GM19240 (cell line): ENCODE measurements around the gene GOLGA1.
A peak's percentile ranks its signal among the peaks of the same experiment; 100 is the strongest.
"Not testable (repeated sequence)": the region's sequence is repeated elsewhere in the genome, so short reads cannot be mapped to it uniquely, and the experiment has no call there.

Source experiments
- DNase-seq: peaks from one replicate; pipeline ENCODE4 v3.0.0; 2011; ENCODE audit warnings: low spot score; ENCODE audit not compliant: insufficient read length

Gene GOLGA1

GRCh38 chr9:124858330-124859046 lies 82.4 kb downstream of the GOLGA1 start:
- no peak for DNase-seq

DNA sequence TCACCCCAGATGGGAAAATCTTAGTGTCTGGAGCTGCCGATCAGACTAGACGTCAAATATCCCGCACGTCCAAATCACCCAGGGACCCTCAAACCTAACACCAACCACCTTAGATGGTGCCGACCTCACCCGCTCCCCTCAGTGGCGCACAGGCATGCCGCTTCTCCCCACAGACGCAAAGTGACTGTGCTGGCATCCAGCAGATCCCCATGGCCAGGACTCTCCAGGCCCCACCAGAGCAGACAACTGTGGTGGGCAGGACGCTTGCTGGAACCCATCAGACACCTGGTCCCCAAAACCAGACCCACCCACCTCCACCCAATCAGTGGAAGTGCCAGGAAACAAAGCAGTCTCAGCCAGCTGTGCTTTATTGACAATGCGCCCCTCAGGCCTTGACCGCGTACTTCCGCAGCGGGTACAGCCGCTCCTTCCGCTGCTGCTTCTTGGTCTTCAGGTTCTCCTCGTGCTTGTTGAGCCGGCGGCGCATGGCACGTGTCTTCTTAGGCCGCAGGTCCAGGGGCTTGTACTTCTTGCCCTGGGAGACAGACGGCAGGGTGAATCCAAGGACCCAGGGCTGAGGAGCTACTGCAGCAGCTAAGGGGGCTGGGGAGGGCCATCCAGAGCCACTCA lies 83.2 kb downstream of the GOLGA1 start:
- no peak for DNase-seq

DNA sequence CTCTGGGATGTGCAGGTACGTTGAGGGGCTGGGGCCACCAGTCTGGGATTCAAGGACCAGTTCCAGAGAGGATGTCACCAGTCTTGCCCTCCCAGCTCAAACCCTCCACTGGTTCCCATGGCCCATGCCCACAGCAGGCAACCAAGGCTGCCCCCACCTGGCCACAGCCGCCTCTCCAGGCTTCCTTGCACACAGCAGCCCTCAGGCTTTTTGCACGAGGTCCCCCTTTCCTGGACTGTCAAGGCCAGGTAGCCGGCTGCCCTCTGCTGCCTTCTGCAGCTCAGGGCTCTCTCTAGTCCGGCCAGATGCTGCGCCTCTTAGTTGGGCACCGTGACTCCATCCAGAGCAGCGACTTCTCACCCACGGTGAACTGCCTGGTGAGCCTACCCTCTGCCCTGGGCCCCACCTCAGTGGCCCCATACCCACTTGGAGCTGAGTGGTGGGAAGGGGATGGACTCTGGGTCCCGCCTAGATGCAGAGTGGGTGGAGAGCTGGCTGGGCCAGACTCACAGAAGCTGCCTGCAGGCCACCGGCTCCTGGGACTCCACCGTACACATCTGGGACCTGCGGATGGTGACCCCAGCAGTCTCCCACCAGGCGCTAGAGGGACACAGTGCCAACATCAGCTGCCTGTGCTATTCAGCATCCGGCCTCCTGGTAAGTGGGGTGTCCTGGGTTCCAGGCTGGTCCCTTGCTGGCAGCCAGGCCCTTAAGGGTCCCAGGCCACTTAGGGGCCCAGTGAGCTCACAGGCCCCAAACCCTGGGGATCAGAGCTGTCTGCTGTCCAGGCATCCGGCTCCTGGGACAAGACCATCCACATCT lies 84.7 kb downstream of the GOLGA1 start:
- DNase-seq, result no peak

DNA sequence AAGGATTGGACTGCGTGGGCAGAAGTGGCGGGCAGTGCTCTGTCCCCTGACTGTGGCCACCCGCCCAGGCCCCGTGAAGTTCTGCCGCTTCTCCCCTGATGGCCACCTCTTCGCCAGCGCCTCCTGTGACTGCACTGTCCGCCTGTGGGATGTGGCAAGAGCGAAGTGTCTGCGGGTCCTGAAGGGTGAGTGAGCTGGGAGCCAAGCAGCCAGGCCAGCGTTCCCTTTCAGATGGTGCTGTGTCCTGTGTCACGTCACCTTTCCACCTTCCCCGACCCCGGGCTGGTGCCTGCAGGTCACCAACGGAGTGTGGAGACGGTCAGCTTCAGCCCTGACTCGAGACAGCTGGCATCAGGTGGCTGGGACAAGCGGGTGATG lies 85.3 kb downstream of the GOLGA1 start:
- DNase-seq, result no peak

GRCh38 chr9:124854822-124855221 lies 86.1 kb downstream of the GOLGA1 start:
- DNase-seq, result no peak

- DNase-seq, result no peak
These were observed 86.7 kb downstream of the GOLGA1 start for GRCh38 chr9:124854161-124854560.

DNA sequence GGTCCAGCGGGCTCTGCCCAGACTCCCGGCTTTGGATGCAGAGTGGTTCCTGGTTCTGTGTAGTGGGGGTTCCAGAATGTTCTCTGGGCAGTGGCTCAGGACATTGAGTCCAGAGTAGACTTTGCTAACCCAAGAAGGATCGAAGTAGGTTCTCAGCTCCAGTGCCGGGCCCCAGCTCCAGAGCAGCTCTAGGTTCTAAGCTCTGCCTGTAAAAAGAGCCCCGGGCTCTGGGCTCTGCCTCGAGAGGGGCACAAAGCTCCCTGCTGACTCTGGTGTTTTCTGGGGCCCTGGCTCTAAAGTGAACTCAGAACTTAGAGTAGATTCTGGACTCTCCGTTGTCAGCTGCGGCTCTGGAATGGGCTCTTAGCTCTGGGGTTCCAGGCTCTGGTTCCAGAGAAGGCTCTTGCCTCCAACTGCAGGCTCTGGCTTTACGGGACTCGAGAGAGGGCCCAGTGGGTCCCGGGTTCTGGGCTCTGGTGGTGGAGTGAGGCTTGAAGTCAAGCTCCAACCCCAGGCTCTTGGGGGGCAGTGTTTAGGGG lies 87.2 kb downstream of the GOLGA1 start:
- no peak for DNase-seq

GRCh38 chr9:124852829-124853531 lies 87.9 kb downstream of the GOLGA1 start, which contains the start of gene WDR38:
TSS of gene WDR38 (plus strand) at chr9:124853460. CDS start at chr9:124853532, 72 bp downstream.
- DNase-seq, result peak; percentile 64

DNA sequence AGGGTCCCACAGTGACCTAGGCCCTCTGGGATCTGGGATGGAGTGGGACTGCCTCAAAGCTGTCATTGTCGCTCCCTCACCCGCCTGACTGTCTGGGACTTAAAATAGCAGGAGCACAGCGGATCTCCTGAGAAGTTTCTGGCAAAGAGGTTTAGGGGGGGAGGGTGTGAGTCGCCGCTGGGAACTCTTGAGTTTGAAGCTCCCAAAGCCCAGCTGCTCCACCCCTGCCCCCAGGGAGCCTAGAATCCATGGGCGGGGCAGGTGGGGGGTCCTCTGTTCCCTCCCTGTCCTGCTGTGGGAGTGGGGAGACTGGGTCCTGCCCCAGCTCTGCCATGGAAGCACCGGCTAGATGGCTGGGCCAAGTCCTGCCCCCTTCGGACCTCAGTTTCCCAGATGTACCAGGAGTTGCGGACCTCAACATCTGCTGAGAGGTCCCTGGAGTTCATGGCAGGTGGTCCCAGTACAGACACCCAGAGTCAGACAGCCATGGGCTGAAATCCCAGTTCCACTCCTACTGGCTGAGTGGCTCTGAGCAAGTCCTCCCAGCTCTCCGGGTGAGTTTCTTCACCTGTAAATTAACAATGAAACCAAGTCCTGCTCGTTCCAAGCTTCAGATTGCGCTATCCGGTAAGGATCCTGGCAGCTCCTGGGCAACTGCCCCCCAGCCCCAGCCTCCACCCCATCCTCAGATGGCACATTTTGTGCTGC lies 88.6 kb downstream of the GOLGA1 start:
- no peak for DNase-seq

- no peak for DNase-seq
These were observed 91.1 kb downstream of the GOLGA1 start for GRCh38 chr9:124849801-124850200.

DNA sequence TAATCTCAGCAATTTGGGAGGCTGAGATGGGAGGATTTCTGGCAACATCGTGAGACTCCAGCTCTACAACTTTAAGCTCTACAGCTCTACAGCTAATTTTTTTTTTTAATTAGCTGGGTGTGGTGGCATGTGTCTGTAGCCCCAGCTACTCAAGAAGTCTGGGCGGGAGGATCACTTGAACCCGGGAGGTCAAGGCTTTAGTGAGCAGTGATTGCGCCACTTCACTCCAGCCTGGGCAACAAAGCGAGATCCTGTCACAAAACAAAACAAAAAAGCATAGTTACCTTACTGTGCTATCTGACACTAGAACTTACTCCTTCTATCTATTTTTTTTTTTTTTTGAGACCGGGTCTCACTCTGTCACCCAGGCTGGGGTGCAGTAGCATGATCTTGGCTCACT lies 93.9 kb downstream of the GOLGA1 start:
- no peak for DNase-seq

DNA sequence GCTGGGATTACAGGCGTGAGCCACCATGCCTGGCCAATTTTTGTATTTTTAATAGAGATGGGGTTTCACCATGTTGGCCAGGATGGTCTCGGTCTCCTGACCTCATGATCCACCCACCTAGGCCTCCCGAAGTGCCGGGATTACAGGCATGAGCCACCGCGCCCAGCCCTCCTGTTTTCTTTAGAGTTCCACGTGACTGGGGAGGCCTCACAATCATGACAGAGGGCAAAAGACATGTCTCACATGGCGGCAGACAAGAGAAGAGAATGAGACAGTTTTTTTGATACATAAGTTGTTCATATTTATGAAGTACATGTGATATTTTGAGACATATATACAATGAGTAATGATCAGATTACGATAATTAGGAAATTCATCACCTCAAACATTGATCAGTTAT lies 94.4 kb downstream of the GOLGA1 start:
- not testable (repeated sequence) for DNase-seq

DNA sequence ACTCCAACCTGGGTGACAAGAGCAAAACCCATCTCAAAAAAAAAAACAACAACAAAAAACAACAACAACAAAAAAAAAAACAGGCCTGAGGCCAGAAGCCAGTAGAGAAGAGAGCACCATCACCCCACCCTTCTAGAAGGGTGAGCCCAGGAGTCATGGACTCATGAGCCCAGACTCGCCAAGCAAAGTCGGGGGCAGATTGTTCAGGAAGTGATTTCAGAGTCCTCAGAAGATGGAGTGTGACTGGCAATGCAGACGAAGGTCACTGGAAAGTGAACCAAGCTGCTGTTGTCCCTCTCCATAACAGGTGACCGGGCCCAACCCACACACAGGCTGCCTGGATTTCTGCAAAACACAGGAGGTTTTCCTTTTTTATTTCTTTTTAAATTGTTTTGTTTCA lies 96.6 kb downstream of the GOLGA1 start:
- no peak for DNase-seq

DNA sequence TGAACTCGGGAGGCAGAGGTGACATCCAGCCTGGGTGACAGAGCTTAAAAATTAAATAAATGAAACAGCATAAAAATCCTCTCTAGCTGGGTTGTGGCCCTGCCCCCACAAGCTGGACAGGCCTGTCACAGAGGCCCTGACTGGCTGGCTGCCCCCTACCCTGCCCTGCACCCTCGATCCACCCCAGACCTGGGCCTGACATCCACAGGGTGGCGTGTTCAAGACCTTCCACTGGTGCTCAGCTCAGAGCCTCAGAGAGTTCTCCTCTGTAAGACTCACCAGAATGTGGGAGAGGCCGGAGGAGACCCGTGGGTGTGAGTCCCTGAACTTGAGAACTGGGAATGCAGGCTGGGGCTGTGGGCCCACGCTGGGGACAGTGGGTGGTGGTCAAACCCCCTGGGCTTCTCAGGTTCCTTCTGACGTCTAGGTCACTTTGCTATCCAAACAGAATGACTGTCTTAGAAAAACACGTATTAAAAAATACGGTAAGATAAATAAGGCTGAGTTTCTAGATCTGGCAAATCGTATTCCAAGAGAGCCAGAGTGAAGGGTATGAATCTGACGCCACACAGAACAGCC lies 97.3 kb downstream of the GOLGA1 start:
- no peak for DNase-seq

DNA sequence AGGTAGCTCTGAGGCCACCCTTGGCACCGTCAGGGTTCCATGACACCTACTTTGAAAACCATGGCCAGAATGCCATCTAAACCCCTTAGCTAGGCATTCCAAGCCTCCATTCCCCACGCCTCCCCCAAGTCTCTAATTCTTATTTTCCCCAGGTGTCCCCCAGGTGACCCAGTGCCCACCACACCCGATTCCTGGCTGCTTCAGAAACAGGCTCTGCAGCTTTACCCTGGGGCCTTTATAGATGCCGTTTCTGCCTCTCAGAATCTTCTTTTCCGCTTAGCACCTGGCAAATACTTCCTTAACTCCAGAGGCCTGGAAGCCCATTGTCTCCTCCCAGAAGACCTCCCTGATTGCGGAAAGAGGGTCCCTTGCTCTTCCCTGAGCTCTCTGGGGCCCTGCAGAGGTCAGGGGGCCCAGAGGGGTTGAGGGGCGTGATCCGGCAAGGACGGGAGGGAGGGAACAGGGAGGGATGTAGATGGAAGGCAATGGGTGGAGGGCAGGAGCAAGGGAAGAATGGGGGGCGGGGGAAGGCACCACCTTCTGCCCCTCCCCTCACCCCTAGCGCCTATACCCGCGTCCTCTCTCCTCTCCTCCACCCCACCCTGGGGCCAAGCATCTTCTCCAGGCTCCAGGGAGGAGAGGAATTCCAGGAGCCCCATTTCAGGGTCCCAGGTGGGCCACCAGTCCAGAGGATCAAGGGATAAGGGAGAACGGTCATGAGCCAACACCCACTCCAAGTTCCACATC lies 99.6 kb downstream of the GOLGA1 start:
- DNase-seq, result no peak

DNA sequence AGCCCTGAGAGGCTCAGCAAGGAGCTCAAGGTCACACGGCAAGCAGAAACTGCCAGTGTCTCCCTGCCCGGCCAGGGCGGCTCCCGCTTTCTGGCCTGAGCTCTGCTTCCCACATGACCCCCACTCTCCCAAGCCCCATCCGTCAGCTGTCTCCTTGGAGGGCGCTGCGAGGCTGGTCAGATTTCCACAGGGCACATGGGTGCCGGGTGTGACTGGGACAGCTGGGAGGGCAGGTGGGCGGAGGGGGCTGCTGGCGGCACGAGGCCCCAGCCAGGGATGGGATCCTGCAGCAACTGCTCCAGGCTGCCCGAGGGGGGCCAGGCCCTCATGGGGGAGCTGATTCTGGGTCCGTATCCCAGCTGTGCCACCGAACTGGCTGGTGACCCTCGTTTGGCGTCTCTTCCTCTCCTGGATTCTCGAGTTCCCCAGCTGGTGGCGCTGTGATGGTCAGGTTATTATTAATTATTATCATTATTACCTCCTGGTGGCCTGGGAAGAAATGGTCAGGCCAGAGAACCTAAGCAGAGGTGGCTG lies 100.5 kb downstream of the GOLGA1 start:
- no peak for DNase-seq

DNA sequence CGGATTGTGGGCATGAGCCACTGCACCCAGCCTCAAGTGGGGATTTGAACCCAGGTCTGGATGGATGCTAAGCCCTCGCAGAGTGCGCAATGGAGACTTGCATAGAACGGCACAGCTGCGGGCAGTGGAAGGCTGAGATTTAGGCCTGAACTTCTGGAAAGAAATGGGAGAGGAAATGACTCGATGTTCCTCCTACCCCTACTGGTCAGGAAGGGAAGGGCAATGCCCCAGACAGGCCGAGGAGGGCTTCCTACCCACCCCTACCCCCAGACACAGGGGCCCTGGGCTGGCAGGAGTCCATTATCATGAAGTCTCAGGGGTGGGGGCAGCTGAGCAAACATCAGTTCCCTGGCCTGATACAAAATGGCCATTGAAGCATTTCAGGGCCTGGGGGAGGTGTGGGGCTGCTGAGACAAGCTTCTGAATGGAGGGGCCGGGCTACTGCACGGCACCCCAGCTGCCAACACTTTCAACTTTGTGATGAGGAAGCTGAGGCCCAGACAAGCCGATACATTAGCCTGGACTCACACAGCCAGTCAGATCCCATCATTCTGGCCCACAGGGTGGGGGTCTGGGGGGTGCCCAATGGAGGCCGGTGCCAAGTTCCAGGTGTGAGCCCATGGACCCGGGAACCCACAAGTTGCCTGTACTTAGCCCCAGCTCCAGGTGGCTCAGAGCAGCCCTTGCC lies 101.1 kb downstream of the GOLGA1 start:
- DNase-seq, result no peak

- not testable (repeated sequence) for DNase-seq
These were observed 102.2 kb downstream of the GOLGA1 start for GRCh38 chr9:124838567-124839275.
